ENCODE results near the gene CLDN16. TPM values are rescaled to one million over a fixed set of nuclear protein-coding genes. Genes with fewer than 3 reads are reported as not detected.

Gene CLDN16, protein sequence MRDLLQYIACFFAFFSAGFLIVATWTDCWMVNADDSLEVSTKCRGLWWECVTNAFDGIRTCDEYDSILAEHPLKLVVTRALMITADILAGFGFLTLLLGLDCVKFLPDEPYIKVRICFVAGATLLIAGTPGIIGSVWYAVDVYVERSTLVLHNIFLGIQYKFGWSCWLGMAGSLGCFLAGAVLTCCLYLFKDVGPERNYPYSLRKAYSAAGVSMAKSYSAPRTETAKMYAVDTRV
- polyA plus RNA-seq (ENCODE audit: insufficient read length), result 35.6 TPM
- long read RNA-seq, donor 1, transcript CLDN16-201 (5 exons, 3,273 nt), result major isoform, 14 of 43 reads
- long read RNA-seq, donor 1, partial matches to known transcripts, result 29 of 43 reads
- long read RNA-seq, donor 1, other reads (novel, unspliced or antisense), result 0 of 43 reads
- long read RNA-seq, donor 2, transcript CLDN16-201 (5 exons, 3,273 nt), result major isoform, 9 of 16 reads
- long read RNA-seq, donor 2, partial matches to known transcripts, result 7 of 16 reads
- long read RNA-seq, donor 2, other reads (novel, unspliced or antisense), result 0 of 16 reads
- long read RNA-seq, donor 3, transcript CLDN16-201 (5 exons, 3,273 nt), result major isoform, 8 of 13 reads
- long read RNA-seq, donor 3, partial matches to known transcripts, result 5 of 13 reads
- long read RNA-seq, donor 3, other reads (novel, unspliced or antisense), result 0 of 13 reads
- long read RNA-seq, donor 4, result 0 reads
- long read RNA-seq, donor 5, transcript CLDN16-201 (5 exons, 3,273 nt), result major isoform, 29 of 44 reads
- long read RNA-seq, donor 5, partial matches to known transcripts, result 15 of 44 reads
- long read RNA-seq, donor 5, other reads (novel, unspliced or antisense), result 0 of 44 reads
- long read RNA-seq, donor 6, transcript CLDN16-201 (5 exons, 3,273 nt), result major isoform, 8 of 26 reads
- long read RNA-seq, donor 6, partial matches to known transcripts, result 18 of 26 reads
- long read RNA-seq, donor 6, other reads (novel, unspliced or antisense), result 0 of 26 reads
- long read RNA-seq, donor 7, transcript CLDN16-201 (5 exons, 3,273 nt), result major isoform, 15 of 45 reads
- long read RNA-seq, donor 7, partial matches to known transcripts, result 30 of 45 reads
- long read RNA-seq, donor 7, other reads (novel, unspliced or antisense), result 0 of 45 reads
- long read RNA-seq, donor 8, transcript CLDN16-201 (5 exons, 3,273 nt), result major isoform, 8 of 8 reads
- long read RNA-seq, donor 8, partial matches to known transcripts, result 0 of 8 reads
- long read RNA-seq, donor 8, other reads (novel, unspliced or antisense), result 0 of 8 reads

- DNase-seq, result peak; percentile 29
These were observed at the start of gene CLDN16 for GRCh38 chr3:190387578-190388213. TSS of gene CLDN16 (plus strand) at chr3:190388163. CDS start at chr3:190388330, 167 bp downstream.

GRCh38 chr3:190338717-190339116 is 49.2 kb upstream of the CLDN16 start:
- DNase-seq, result no peak

GRCh38 chr3:190339130-190339529 is 48.8 kb upstream of the CLDN16 start:
- DNase-seq, result no peak

DNA sequence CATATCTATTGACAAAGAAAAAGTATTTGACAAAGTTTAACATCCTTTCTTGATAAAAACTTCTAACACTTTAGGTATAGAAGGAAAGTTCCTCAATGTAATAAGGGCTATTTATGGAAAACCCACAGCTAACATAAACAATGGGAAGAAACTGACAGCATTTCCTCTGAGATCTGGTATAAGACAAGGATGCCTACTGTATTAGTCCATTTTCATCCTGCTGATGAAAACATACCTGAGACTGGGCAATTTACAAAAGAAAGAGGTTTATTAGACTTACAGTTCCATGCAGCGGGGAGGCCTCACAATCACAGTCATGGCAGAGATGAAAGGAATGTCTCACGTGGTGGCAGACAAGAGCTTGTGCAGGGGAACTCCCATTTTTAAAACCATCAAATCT is 47.9 kb upstream of the CLDN16 start:
- no peak for DNase-seq

DNA sequence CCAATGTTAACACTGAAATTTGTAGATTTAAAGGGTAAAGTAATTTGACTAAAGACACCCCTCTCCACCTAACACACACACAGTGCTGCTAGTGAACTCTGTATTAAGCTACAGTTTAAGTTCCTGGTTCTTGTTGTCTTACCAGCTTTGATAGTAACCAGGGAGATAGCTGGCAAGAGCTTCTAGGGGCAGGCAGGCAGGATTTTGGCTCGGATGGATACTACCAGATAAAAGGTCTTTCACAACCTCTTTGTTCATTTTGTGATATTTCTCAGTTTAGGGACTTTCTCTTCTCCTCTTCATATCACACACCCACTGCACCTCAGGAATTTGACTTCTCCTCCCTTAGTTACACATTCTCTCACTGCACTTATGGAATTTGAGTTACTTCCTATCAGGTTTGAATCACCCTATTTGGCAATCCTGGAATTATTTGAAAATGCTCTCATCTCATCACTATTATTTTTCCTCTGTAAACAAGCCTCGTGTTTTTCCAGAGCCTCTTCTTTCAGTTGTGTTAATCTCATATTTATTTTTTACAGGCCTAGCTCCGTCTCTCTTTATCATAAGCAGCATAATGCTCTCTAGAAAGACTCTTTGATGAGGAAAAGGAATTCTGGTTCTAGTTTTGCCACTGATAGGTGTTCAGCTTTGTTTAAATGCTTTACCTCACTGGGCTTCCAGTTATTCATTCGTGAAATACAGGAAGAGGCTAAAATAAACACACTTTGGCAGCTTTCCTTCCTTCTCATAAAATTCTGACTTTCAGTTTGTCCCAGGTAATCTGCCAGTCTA is 42.7 kb upstream of the CLDN16 start:
- DNase-seq, result no peak

GRCh38 chr3:190345878-190346277 is 42.1 kb upstream of the CLDN16 start:
- DNase-seq, result no peak

GRCh38 chr3:190346541-190346940 is 41.4 kb upstream of the CLDN16 start:
- DNase-seq, result no peak

DNA sequence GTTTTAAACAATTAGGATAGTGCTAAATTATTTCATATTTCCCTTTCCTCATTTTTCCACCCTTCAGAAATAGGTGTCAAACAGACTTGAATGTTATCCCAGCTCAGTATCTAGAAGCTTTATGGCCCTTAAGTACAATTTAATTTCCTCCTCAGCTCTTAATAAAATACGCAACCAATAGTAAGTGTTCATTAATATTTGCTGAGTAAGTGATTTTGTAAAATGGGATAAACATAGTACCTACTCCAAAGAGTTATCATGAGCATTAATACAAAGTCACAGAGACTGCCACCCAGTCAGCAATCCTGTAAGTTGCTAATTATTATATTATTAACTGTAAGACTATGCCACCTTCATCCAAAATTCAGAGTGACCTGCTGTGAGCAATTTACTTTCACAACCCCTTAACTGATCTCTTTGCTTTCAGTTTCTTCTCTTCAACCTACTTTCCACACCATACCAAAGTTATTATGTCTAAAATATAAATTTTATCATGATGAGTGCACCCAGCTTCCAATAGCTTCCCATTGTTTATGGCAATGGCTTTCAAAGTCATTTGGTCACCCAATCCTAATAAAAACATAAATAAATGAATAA is 35.0 kb upstream of the CLDN16 start:
- no peak for DNase-seq

DNA sequence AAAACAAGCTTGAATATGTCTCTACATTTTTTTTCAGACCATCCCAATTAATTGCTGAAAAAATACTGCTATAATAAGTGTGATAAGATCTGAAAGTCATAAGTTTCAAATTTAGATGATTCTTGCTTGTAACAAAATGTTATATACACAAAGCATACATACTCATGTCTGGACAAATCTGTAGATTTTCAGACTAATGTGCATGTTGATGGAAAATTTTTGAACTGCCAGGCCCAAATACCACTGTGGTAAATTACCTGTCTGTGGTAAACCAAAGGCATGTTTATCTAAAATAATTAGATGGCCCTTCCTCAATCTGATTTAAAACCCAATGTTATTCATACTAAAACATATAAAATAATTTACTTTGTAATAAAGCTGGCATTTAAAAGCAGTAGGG is 31.7 kb upstream of the CLDN16 start:
- DNase-seq, result no peak

DNA sequence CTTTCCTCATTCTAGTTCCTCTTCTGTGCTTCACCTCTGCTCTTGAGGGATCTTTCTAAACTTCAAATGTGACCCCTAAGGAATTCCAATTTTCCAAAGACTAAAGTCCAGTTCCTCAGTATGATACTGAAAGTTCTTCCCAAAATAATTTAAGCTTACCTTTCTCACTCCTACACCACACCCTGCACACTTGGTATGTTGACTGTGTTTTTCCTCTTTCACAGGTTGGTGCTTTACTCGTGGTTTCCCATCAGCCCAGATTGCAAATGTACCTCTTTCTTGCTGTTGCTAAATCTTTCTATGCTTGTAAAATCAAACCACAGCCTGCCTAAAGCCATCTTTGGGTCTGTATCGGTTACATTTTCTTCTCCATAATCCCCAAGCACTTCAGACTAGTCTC is 30.5 kb upstream of the CLDN16 start:
- no peak for DNase-seq

- no peak for DNase-seq
These were observed 28.1 kb upstream of the CLDN16 start for GRCh38 chr3:190359813-190360212.

- DNase-seq, result no peak
These were observed 27.7 kb upstream of the CLDN16 start for GRCh38 chr3:190360228-190360627.

- DNase-seq, result no peak
These were observed 26.2 kb upstream of the CLDN16 start for GRCh38 chr3:190361791-190362190.

GRCh38 chr3:190362258-190362657 is 25.7 kb upstream of the CLDN16 start:
- no peak for DNase-seq

GRCh38 chr3:190366133-190366532 is 21.8 kb upstream of the CLDN16 start:
- DNase-seq, result no peak

DNA sequence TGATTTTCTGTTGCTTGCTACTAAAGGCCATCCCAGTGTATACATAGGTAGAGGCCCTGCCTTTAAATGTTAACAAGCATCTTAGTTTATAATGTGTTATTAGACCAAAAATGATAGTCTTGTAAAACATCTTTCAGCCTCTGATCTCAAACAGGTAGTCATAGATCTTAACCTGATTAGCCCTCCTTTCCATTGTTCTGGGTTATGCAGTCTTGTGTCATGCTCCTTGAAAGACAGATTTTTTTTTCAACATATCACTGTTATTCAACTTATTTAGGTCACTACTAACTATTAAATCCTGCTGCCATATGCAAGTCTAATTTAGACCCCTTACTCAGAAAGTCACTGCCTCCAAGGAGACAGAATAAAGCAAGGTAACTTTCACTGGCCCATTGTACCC is 19.1 kb upstream of the CLDN16 start:
- no peak for DNase-seq

- no peak for DNase-seq
These were observed 18.2 kb upstream of the CLDN16 start for GRCh38 chr3:190369668-190370295.

DNA sequence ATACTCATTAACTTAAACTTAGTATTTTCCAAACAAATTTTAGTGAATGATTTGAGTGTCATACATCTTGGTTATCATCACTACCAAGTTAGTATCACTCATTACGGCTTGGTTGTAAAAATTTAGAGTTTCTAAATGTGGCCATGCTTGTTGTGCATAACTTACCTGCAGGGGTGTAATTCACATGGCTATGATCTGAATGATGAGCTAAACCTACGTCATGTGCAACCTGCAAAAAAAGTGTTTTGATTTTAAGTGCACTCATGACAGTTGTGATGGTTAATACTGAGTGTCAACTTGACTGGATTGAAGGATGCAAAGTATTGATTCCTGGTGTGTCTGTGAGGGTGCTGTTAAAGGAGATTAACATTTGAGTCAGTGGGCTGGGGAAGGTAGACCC is 17.6 kb upstream of the CLDN16 start:
- DNase-seq, result no peak

- DNase-seq, result no peak
These were observed 16.8 kb upstream of the CLDN16 start for GRCh38 chr3:190371152-190371551.

DNA sequence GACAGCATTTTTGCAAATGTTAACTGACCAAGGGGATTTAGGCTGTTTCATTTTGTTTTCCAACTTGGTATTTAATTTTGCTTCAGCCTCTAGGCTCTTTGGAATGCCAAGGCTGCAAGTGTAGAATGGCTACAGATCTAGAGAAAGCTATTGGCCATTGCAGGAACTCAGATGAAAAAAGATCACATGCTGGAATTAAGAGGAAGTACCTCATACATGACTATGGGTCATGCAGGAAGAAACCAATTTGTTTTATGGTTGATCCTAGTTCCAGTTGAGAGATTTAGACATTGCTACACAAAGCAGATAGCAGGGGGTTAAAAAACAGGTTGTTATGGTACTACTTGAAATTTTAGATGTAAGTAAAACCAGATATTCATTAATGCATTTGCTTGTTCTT is 12.7 kb upstream of the CLDN16 start:
- peak; percentile 39 for DNase-seq

Measured in left kidney (tissue), 8 donors.